Smooth muscle cell (in vitro differentiated cells): Measurements from ENCODE around the gene LTBP2. TPM values are rescaled to one million over a fixed set of nuclear protein-coding genes. Genes with fewer than 3 reads are reported as not detected.

Source experiments
- DNase-seq: peaks from one replicate; lab custom pipeline; 2025; ENCODE audit not compliant: unreplicated experiment; lab: John Stamatoyannopoulos, UW
- H2AFZ ChIP-seq: fragments of 200-600 bp; sonication (generic); 2 replicates; pipeline ENCODE4 v1.6.0; 2016; ENCODE audit warnings: antibody characterized with exemption, low read depth, mild to moderate bottlenecking
- H3F3A ChIP-seq: fragments of 200-600 bp; sonication (generic); 2 replicates; pipeline ENCODE4 v1.6.0; 2017; ENCODE audit warnings: antibody characterized with exemption, low read depth
- H3K27ac ChIP-seq: fragments of 200-600 bp; sonication (generic); 2 replicates; pipeline ENCODE4 v1.5.1; 2016; ENCODE audit warnings: low read depth, mild to moderate bottlenecking
- H3K27me3 ChIP-seq: fragments of 200-600 bp; sonication (generic); 2 replicates; pipeline ENCODE4 v1.6.1; 2016; ENCODE audit warnings: low read depth, mild to moderate bottlenecking
- H3K36me3 ChIP-seq: fragments of 200-600 bp; sonication (generic); 2 replicates; pipeline ENCODE4 v1.5.1; 2016; ENCODE audit warnings: low read depth
- H3K4me1 ChIP-seq: fragments of 200-600 bp; sonication (generic); 2 replicates; pipeline ENCODE4 v1.5.1; 2016; ENCODE audit warnings: low read depth
- H3K4me2 ChIP-seq: fragments of 200-600 bp; sonication (generic); 2 replicates; pipeline ENCODE4 v1.6.0; 2016; ENCODE audit warnings: mild to moderate bottlenecking
- H3K4me3 ChIP-seq: fragments of 200-600 bp; sonication (generic); 2 replicates; pipeline ENCODE4 v1.5.1; 2016; ENCODE audit warnings: mild to moderate bottlenecking
- H3K79me2 ChIP-seq: fragments of 200-600 bp; sonication (generic); 2 replicates; pipeline ENCODE4 v1.6.0; 2016; ENCODE audit warnings: low read depth, mild to moderate bottlenecking
- H3K9ac ChIP-seq: fragments of 200-600 bp; sonication (generic); 2 replicates; pipeline ENCODE4 v1.6.0; 2016; ENCODE audit warnings: low read depth
- H3K9me3 ChIP-seq: fragments of 200-600 bp; sonication (generic); replicated peaks from 2 replicates; pipeline ENCODE4 v1.5.1; 2016; ENCODE audit warnings: low read depth
- H4K20me1 ChIP-seq: fragments of 200-600 bp; sonication (generic); 2 replicates; pipeline ENCODE4 v1.6.0; 2016; ENCODE audit warnings: low read depth
- WGBS: methylation state at CpG from one replicate; pipeline ENCODE4 v1.1.7; 2016; ENCODE audit warnings: low lambda C conversion rate; 5-methylcytosine and 5-hydroxymethylcytosine counted together
- polyA plus RNA-seq: library from polyadenylated mRNA; unstranded; fragments of >200 nt; fragmentation: Nextera tagmentation; extraction: Ambion mirVana; gene quantifications from 2 replicates; pipeline ENCODE4 v1.2.1, GENCODE V29; 2016
- total RNA-seq: library from RNA; depleted of rRNA; stranded (reverse); fragments of >200 nt; gene quantifications from 2 replicates; pipeline ENCODE4 v1.2.3, GENCODE V29; 2014
- TF ChIP-seq, protein P1 (sequence below): fragments of 200-600 bp; sonication (generic); IDR thresholded peaks from 2 replicates; pipeline ENCODE4 v1.5.1; 2017; ENCODE audit warnings: borderline replicate concordance, mild to moderate bottlenecking, antibody characterized with exemption; ENCODE audit not compliant: insufficient read depth, poor library complexity, severe bottlenecking

The LTBP2 gene
- total and polyA plus RNA-seq, 2 experiments from 2014 or later: 90.1 to 108 TPM

DNA sequence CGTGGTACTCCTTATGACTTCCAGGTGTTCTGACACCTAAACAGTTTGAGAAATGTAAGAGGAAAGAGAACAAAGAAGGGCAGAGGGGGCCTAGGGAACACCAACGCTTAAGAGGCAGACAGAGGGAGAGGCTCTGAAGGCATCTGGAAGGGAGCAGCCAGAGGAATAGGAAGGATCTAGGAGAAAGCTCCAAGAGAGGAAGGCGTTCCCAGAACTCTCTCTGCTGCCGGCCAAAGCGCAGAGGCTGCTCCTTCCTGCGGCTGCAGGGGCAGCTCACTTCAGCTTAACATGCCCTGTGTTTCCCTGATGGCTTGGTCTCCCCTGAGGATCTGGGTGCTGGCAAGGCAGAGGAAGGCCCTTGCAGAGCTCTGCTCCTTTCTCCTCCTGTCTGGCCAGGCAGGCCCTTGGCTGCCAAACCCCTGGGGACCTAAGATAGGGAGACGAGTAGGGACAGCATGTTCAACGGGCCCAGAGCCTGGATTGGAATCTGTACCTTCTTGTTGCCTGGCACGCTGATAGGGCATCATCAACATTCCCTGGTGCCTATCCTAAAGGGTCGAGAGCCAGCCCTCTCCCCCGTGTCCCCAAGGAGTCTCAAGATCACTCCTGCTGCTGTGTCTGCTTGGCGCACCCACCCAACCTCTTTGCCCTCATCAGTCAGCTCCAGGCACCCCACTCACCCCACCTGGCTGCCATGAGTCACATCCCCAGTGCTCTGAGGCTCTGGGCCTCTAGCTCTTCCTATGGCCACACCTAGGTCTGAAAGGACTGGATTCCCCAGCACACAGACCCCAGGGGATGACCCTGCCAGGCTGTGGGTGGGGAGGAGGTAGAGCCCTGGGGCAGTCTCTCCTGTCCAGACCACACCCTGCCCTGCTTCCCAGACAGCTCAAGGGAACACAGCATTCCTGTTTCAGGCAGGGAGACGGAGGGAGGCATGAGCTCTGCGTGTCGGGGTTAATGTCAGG is 45.6 kb downstream of the LTBP2 start:
- Histone ChIP-seq H3K9ac (peak overlapping the region; percentile 50), H3K9me3 (no peaks in the 10 kb centered on the region), H2AFZ (no peak overlapping the region), H3K27me3 (no peaks in the 10 kb centered on the region), H4K20me1 (no peaks in the 10 kb centered on the region), H3K4me3 (no peak overlapping the region), H3K36me3 (no peaks in the 10 kb centered on the region), H3K27ac (peak overlapping the region; percentile 80), H3K4me2 (peak overlapping the region; percentile 24), H3K79me2 (peaks cover 24% of the 10 kb centered on the region), H3F3A (peaks cover 31% of the 10 kb centered on the region), H3K4me1 (peaks cover 34% of the 10 kb centered on the region)
- DNase-seq: no peak
- 77% methylated on average over 15 of the region's 15 CpGs for WGBS
- TF ChIP-seq, protein P1, sequence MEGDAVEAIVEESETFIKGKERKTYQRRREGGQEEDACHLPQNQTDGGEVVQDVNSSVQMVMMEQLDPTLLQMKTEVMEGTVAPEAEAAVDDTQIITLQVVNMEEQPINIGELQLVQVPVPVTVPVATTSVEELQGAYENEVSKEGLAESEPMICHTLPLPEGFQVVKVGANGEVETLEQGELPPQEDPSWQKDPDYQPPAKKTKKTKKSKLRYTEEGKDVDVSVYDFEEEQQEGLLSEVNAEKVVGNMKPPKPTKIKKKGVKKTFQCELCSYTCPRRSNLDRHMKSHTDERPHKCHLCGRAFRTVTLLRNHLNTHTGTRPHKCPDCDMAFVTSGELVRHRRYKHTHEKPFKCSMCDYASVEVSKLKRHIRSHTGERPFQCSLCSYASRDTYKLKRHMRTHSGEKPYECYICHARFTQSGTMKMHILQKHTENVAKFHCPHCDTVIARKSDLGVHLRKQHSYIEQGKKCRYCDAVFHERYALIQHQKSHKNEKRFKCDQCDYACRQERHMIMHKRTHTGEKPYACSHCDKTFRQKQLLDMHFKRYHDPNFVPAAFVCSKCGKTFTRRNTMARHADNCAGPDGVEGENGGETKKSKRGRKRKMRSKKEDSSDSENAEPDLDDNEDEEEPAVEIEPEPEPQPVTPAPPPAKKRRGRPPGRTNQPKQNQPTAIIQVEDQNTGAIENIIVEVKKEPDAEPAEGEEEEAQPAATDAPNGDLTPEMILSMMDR: no peak

GRCh38 chr14:74563586-74564159 is 48.4 kb downstream of the LTBP2 start:
- Histone ChIP-seq H4K20me1 (no peaks in the 10 kb centered on the region), H3K4me3 (peak overlapping the region; percentile 21), H3K27ac (peak overlapping the region; percentile 28), H3K4me1 (peaks cover 15% of the 10 kb centered on the region), H3K79me2 (peaks cover 32% of the 10 kb centered on the region), H3K27me3 (no peaks in the 10 kb centered on the region), H3K4me2 (peak overlapping the region; percentile 77), H3K36me3 (no peaks in the 10 kb centered on the region), H3K9me3 (no peaks in the 10 kb centered on the region), H2AFZ (no peak overlapping the region), H3K9ac (no peak overlapping the region), H3F3A (peaks cover 19% of the 10 kb centered on the region)
- TF ChIP-seq, protein P1: no peak
- 67% methylated on average over 3 of the region's 3 CpGs for WGBS
- DNase-seq: no peak

- Histone ChIP-seq H3K4me2 (peak overlapping the region; percentile 77), H3K36me3 (no peaks in the 10 kb centered on the region), H3K4me1 (peaks cover 15% of the 10 kb centered on the region), H3K79me2 (peaks cover 32% of the 10 kb centered on the region), H3K9me3 (no peaks in the 10 kb centered on the region), H3F3A (peaks cover 19% of the 10 kb centered on the region), H3K9ac (no peak overlapping the region), H4K20me1 (no peaks in the 10 kb centered on the region), H3K4me3 (peak overlapping the region; percentile 21), H3K27me3 (no peaks in the 10 kb centered on the region), H2AFZ (no peak overlapping the region), H3K27ac (peak overlapping the region; percentile 28)
- TF ChIP-seq, protein P1: no peak
- no peak for DNase-seq
- WGBS: 53% methylated on average over 5 of the region's 5 CpGs
Observed at GRCh38 chr14:74563233-74563585, 48.8 kb downstream of the LTBP2 start.
